Parathyroid adenoma (tissue), 2 donors: ENCODE data around the gene KCTD17.

Experiments
- H2AFZ ChIP-seq: fragments of 300-600 bp; sonication (generic); one replicate; pipeline ENCODE4 v1.7.0; 2017; ENCODE audit warnings: antibody characterized with exemption, mild to moderate bottlenecking
- H3K27ac ChIP-seq: fragments of 300-600 bp; sonication (generic); one replicate; pipeline ENCODE4 v1.7.0; 2017
- H3K27me3 ChIP-seq: fragments of 300-600 bp; sonication (generic); one replicate; pipeline ENCODE4 v1.7.0; 2017; ENCODE audit warnings: low read length; ENCODE audit not compliant: control insufficient read depth, insufficient read depth
- H3K36me3 ChIP-seq: fragments of 300-600 bp; sonication (generic); one replicate; pipeline ENCODE4 v1.7.0; 2017; ENCODE audit warnings: low read length; ENCODE audit not compliant: control insufficient read depth, insufficient read depth
- H3K4me1 ChIP-seq: fragments of 300-600 bp; sonication (generic); one replicate; pipeline ENCODE4 v1.7.0; 2017; ENCODE audit warnings: control low read depth
- H3K4me2 ChIP-seq: fragments of 300-600 bp; sonication (generic); one replicate; pipeline ENCODE4 v1.7.0; 2017; ENCODE audit warnings: low read length
- H3K4me3 ChIP-seq: fragments of 300-600 bp; sonication (generic); one replicate; pipeline ENCODE4 v1.7.0; 2017; ENCODE audit warnings: low read depth, low read length
- H3K79me2 ChIP-seq: fragments of 300-600 bp; sonication (generic); one replicate; pipeline ENCODE4 v1.7.0; 2017; ENCODE audit warnings: control low read depth
- H3K9ac ChIP-seq: fragments of 300-600 bp; sonication (generic); one replicate; pipeline ENCODE4 v1.7.0; 2017; ENCODE audit warnings: mild to moderate bottlenecking
- H3K9me3 ChIP-seq: fragments of 300-600 bp; sonication (generic); one replicate; pipeline ENCODE4 v1.7.0; 2017; ENCODE audit warnings: low read length; ENCODE audit not compliant: control insufficient read depth
- TF ChIP-seq, protein P1 (sequence below): fragments of 300-600 bp; sonication (generic); IDR thresholded peaks from one replicate; pipeline ENCODE4 v1.7.0; 2017; ENCODE audit warnings: antibody characterized with exemption, mild to moderate bottlenecking
- donor health status: primary hyperparathyroidism.

The KCTD17 gene

DNA sequence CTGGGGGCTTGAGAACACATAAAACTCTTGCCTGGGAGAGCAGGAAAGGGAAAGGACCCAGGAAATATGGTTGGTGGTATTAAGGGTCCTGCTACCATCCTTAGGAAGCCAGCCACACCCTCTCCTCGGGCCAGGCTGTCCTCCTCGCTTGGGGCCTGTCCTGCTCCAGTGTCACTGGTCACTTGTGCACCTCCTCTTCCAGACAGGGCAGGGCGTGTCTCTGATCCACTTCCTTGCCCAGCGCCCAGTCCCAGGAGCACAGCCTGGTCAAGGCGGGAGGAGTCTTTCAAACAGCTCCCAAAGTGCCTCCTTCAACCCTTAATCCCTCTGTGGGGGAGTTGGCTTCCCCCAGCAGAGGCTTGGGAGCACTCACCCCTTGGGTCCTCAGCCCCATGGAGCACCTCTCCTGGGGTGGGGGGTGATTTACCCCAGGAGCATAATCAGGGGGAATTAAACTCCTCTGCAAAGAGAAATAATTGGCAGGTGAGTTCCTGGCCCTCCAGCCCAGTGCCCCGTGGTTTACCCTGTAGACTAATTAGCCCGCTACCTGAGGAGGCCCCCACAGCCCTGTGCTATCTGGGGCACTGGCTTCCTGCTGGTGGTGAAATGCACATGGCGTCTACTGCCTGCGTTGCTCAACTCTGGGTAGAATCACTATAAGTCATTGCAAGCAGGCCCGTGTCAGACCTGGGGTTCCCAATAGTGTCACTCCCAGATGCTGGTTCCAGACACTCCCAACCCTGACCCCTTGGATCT lies 49.9 kb downstream of the KCTD17 start:
- Histone ChIP-seq H2AFZ (no peak overlapping the region), H3K27me3 (no peaks in the 10 kb centered on the region), H3K4me2 (no peak overlapping the region), H3K4me3 (no peak overlapping the region), H3K9me3 (no peaks in the 10 kb centered on the region), H3K27ac (no peak overlapping the region), H3K79me2 (no peaks in the 10 kb centered on the region), H3K36me3 (no peaks in the 10 kb centered on the region), H3K4me1 (no peaks in the 10 kb centered on the region), H3K9ac (no peak overlapping the region)
- TF ChIP-seq, protein P1, sequence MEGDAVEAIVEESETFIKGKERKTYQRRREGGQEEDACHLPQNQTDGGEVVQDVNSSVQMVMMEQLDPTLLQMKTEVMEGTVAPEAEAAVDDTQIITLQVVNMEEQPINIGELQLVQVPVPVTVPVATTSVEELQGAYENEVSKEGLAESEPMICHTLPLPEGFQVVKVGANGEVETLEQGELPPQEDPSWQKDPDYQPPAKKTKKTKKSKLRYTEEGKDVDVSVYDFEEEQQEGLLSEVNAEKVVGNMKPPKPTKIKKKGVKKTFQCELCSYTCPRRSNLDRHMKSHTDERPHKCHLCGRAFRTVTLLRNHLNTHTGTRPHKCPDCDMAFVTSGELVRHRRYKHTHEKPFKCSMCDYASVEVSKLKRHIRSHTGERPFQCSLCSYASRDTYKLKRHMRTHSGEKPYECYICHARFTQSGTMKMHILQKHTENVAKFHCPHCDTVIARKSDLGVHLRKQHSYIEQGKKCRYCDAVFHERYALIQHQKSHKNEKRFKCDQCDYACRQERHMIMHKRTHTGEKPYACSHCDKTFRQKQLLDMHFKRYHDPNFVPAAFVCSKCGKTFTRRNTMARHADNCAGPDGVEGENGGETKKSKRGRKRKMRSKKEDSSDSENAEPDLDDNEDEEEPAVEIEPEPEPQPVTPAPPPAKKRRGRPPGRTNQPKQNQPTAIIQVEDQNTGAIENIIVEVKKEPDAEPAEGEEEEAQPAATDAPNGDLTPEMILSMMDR = no peak

DNA sequence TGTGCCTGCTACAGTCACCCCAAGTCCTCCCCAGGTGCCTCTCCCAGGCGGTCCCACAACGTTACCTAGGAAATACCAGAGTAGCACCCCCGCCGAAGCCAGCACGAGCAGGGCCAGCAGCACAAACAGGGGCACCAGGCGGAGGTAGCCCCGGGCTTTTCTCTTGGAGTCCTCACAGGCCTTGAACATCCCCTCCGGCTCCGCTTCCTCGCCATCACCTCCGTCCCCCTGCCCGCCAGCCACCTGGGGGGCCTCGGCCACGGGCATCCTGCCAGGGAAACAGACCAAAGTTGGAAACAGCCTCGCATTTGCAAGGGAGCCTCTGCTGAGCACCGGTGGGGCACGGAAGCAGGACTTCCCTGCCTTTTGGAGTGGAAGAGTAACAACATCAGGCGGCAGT lies 51.6 kb downstream of the KCTD17 start:
- no peak overlapping the region for H3K27ac ChIP-seq
- H3K36me3 ChIP-seq = no peaks in the 10 kb centered on the region
- H3K4me2 ChIP-seq = no peak overlapping the region
- H2AFZ ChIP-seq = no peak overlapping the region
- no peaks in the 10 kb centered on the region for H3K27me3 ChIP-seq
- TF ChIP-seq, protein P1 = no peak
- no peaks in the 10 kb centered on the region for H3K4me1 ChIP-seq
- no peak overlapping the region for H3K4me3 ChIP-seq
- no peaks in the 10 kb centered on the region for H3K9me3 ChIP-seq
- H3K9ac ChIP-seq = no peak overlapping the region
- no peaks in the 10 kb centered on the region for H3K79me2 ChIP-seq

DNA sequence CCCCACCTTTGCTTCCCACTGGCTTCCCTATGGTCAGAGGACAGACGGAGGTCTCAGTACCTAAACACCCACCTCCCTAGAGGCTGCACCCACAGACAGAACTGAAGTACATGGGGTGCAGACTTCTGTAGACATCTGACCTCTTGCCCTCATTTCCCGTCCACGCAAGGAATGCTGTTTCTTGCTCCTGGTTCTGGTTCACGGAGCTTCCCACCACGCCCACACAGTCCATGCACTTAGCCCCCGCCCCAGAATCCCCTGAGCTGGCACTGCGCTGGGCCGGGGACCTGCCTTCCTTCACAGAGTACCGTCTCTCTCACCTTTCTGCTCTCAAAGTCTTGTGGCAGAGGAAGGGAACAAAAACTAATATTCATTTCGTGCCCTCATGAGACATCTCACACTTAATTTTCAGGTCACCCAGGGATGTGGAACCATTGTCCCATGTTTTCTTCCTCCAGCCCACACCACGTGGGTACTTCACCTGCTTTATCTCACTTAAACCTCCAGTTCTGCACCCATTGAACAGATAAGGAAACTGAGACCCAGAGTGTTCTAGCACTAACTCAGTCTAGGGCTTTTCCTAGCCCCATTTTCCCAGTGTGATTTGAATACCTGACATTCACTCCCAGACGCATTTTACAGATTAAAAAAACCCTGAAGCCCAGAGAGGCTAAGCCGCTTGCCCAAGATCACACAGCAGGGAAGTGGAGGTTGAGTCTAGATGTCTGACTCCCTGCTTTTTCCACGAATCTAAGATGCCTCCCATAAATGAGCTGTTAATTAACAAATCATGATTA lies 52.3 kb downstream of the KCTD17 start:
- no peak overlapping the region for H3K9ac ChIP-seq
- H2AFZ ChIP-seq = no peak overlapping the region
- no peak overlapping the region for H3K4me2 ChIP-seq
- H3K36me3 ChIP-seq = no peaks in the 10 kb centered on the region
- no peak overlapping the region for H3K4me3 ChIP-seq
- TF ChIP-seq, protein P1 = no peak
- no peaks in the 10 kb centered on the region for H3K9me3 ChIP-seq
- H3K4me1 ChIP-seq = no peaks in the 10 kb centered on the region
- no peaks in the 10 kb centered on the region for H3K79me2 ChIP-seq
- no peak overlapping the region for H3K27ac ChIP-seq
- no peaks in the 10 kb centered on the region for H3K27me3 ChIP-seq

DNA sequence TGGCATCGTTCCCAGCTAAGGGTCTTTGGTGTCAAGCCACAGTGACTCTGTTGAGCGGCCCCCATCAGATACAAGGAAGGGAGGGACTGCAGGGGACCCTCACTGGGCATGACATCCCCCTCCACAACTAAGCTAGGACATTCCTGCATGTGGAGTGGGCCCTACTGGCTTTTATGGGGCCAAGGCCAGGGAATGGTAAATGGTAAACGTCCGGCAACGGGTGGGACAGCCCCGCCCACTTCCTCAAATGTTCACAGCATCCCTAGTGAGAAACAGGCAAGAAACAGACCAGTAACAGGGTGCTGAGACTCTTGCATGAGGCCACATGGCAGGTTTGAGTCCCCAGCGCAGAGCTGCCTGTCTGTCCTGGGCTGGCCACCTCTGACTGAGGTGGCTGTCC lies 53.6 kb downstream of the KCTD17 start:
- H2AFZ ChIP-seq = no peak overlapping the region
- H3K27me3 ChIP-seq = no peaks in the 10 kb centered on the region
- no peak overlapping the region for H3K4me2 ChIP-seq
- no peak overlapping the region for H3K27ac ChIP-seq
- H3K4me1 ChIP-seq = no peaks in the 10 kb centered on the region
- no peak overlapping the region for H3K4me3 ChIP-seq
- TF ChIP-seq, protein P1 = no peak
- no peaks in the 10 kb centered on the region for H3K36me3 ChIP-seq
- no peak overlapping the region for H3K9ac ChIP-seq
- H3K79me2 ChIP-seq = no peaks in the 10 kb centered on the region
- no peaks in the 10 kb centered on the region for H3K9me3 ChIP-seq
